Measurements from ENCODE around the gene MLLT10. TPM values are rescaled to one million over a fixed set of nuclear protein-coding genes. Genes with fewer than 3 reads are reported as not detected.

Gene MLLT10
- total RNA-seq, 1 donor from 2014 or later, result 46.8 TPM

- DNase-seq (ENCODE audit: extremely low spot score, unreplicated experiment), result no peak
- H3K27ac Mint-ChIP-seq, result no peak overlapping the region
- H3K9me3 Mint-ChIP-seq, result no peaks in the 10 kb centered on the region
- H3K4me1 Mint-ChIP-seq (ENCODE audit: unreplicated experiment), result peaks cover 15% of the 10 kb centered on the region
- H3K4me3 Mint-ChIP-seq, result no peak overlapping the region
- peaks cover 17% of the 10 kb centered on the region for H3K36me3 Mint-ChIP-seq
- no peaks in the 10 kb centered on the region for H3K27me3 Mint-ChIP-seq
- no peak for TF ChIP-seq CTCF (conservative IDR thresholded peaks at IDR 0.05)
These were observed 127.9 kb downstream of the MLLT10 start for GRCh38 chr10:21661935-21662334.

- Mint-ChIP-seq H3K4me3 (no peak overlapping the region), H3K27me3 (no peaks in the 10 kb centered on the region), H3K36me3 (peaks cover 17% of the 10 kb centered on the region), H3K4me1 (ENCODE audit: unreplicated experiment) (peaks cover 15% of the 10 kb centered on the region), H3K27ac (no peak overlapping the region), H3K9me3 (no peaks in the 10 kb centered on the region)
- no peak for DNase-seq (ENCODE audit: extremely low spot score, unreplicated experiment)
- no peak for TF ChIP-seq CTCF (conservative IDR thresholded peaks at IDR 0.05)
These were observed 128.6 kb downstream of the MLLT10 start for GRCh38 chr10:21662635-21663034.

DNA sequence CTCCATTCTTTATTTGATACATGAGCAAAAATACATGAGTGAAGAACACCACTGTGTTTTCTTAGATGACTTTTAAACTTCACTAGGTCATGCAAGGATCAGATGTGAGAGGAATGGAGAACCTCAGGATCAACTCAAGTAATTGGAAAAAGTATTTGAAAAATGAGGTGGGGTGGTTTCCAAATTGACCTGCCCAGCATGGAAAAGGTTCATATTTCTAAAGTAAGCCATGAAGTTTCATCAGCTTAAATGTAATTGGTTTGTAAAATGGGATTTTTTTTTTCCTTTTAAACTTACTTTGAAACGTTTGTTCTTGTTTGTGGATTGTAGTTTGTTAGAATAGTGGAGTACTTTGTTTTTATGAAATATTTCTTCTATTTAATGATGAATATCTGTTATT, 134.8 kb downstream of the MLLT10 start:
- H3K36me3 Mint-ChIP-seq, result peaks cover 13% of the 10 kb centered on the region
- no peak overlapping the region for H3K27ac Mint-ChIP-seq
- no peak for DNase-seq (ENCODE audit: extremely low spot score, unreplicated experiment)
- peaks cover 15% of the 10 kb centered on the region for H3K4me1 Mint-ChIP-seq (ENCODE audit: unreplicated experiment)
- no peaks in the 10 kb centered on the region for H3K27me3 Mint-ChIP-seq
- no peaks in the 10 kb centered on the region for H3K9me3 Mint-ChIP-seq
- no peak overlapping the region for H3K4me3 Mint-ChIP-seq
- no peak for TF ChIP-seq CTCF (conservative IDR thresholded peaks at IDR 0.05)

DNA sequence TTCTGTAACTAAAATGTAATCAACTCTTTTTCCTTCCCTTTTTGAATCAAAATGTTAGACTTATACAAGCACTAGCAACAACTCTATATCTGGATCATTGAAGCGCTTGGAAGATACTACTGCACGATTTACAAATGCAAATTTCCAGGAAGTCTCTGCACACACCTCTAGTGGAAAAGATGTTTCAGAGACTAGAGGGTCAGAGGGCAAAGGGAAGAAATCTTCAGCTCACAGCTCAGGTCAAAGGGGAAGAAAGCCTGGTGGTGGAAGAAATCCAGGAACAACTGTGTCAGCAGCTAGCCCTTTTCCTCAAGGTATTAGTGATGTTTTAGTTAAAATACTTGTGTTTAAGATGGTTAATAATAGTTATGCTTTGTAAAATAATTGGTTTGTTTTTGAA, 136.4 kb downstream of the MLLT10 start:
- no peaks in the 10 kb centered on the region for H3K27me3 Mint-ChIP-seq
- peaks cover 17% of the 10 kb centered on the region for H3K36me3 Mint-ChIP-seq
- peaks cover 15% of the 10 kb centered on the region for H3K4me1 Mint-ChIP-seq (ENCODE audit: unreplicated experiment)

GRCh38 chr10:21673668-21674067, 139.6 kb downstream of the MLLT10 start:
- no peak overlapping the region for H3K27ac Mint-ChIP-seq
- TF ChIP-seq CTCF (conservative IDR thresholded peaks at IDR 0.05), result no peak

More for the DNA sequence above, 136.4 kb downstream of the MLLT10 start:
- Mint-ChIP-seq H3K9me3 (no peaks in the 10 kb centered on the region), H3K27ac (no peak overlapping the region), H3K4me3 (no peak overlapping the region)
- no peak for TF ChIP-seq CTCF (conservative IDR thresholded peaks at IDR 0.05)
- no peak for DNase-seq (ENCODE audit: extremely low spot score, unreplicated experiment)

More at GRCh38 chr10:21673668-21674067, 139.6 kb downstream of the MLLT10 start:
- no peaks in the 10 kb centered on the region for H3K9me3 Mint-ChIP-seq
- H3K4me1 Mint-ChIP-seq (ENCODE audit: unreplicated experiment), result peaks cover 10% of the 10 kb centered on the region
- H3K4me3 Mint-ChIP-seq, result no peak overlapping the region
- no peaks in the 10 kb centered on the region for H3K27me3 Mint-ChIP-seq
- no peak for DNase-seq (ENCODE audit: extremely low spot score, unreplicated experiment)
- peaks cover 12% of the 10 kb centered on the region for H3K36me3 Mint-ChIP-seq
